Spleen (tissue), 11 donors: ENCODE measurements around the gene CEP152. TPM values are rescaled to one million over a fixed set of nuclear protein-coding genes. Genes with fewer than 3 reads are reported as not detected.

Source experiments
- DNase-seq: peaks from one replicate; pipeline ENCODE4 v3.0.0-alpha.2; 2020
- H3K27ac ChIP-seq, 8 donors: fragments of 200-600 bp; sonication (generic) in 7 of 8; 1 replicate in 4 of 8; 2 replicates in 4 of 8; pipeline versions ENCODE4 v1.5.0 to v1.8.0; 2016 to 2021; ENCODE audit warnings: inconsistent platforms in 4 of 8, mild to moderate bottlenecking in 4 of 8, moderate library complexity in 1 of 8
- H3K27me3 ChIP-seq, 7 donors: fragments of 200-600 bp; sonication (generic) in 6 of 7; replicated peaks in 1 of 7; 1 replicate in 4 of 7; 2 replicates in 3 of 7; pipeline versions ENCODE4 v1.5.0 to v1.8.0; 2016 to 2021; ENCODE audit warnings: inconsistent platforms in 3 of 7, mild to moderate bottlenecking in 1 of 7
- H3K36me3 ChIP-seq, 6 donors: fragments of 200-600 bp; sonication (generic) in 5 of 6; 1 replicate in 4 of 6; 2 replicates in 2 of 6; pipeline versions ENCODE4 v1.5.0 to v1.8.0; 2016 to 2021; ENCODE audit warnings: inconsistent platforms in 2 of 6
- H3K4me1 ChIP-seq, 6 donors: fragments of 200-600 bp; sonication (generic) in 5 of 6; 1 replicate in 3 of 6; 2 replicates in 3 of 6; pipeline versions ENCODE4 v1.5.0 to v1.8.0; 2016 to 2021; ENCODE audit warnings: inconsistent platforms in 3 of 6
- H3K4me3 ChIP-seq, 8 donors: fragments of 200-600 bp; sonication (generic) in 7 of 8; 1 replicate in 4 of 8; 2 replicates in 4 of 8; pipeline versions ENCODE4 v1.5.0 to v1.8.0; 2016 to 2021; ENCODE audit warnings: inconsistent platforms in 4 of 8, mild to moderate bottlenecking in 4 of 8, moderate library complexity in 2 of 8
- H3K9me3 ChIP-seq, 8 donors: fragments of 200-600 bp; sonication (generic) in 7 of 8; 1 replicate in 4 of 8; 2 replicates in 4 of 8; pipeline versions ENCODE4 v1.5.0 to v1.8.0; 2016 to 2021; ENCODE audit warnings: inconsistent platforms in 4 of 8
- POLR2A ChIP-seq, 3 donors: fragments of 450-650 bp; IDR thresholded peaks; one replicate each; pipeline ENCODE4 v1.5.1; 2017; ENCODE audit warnings: antibody characterized with exemption in 3 of 3, mild to moderate bottlenecking in 1 of 3
- POLR2AphosphoS5 ChIP-seq, 3 donors: sonication (generic); formaldehyde crosslinking; IDR thresholded peaks; one replicate each; pipeline ENCODE4 v1.5.1; 2017; ENCODE audit warnings: antibody characterized with exemption in 3 of 3
- WGBS, 5 donors: extraction: QIAGEN DNeasy Blood & Tissue Kit in 3 of 5; methylation state at CpG; one replicate each; pipeline versions ENCODE4 v1.1.5 to v1.1.7; 2013 to 2018; 5-methylcytosine and 5-hydroxymethylcytosine counted together
- intact Hi-C: fragments of 100-400 bp; cut with DNase I; formaldehyde crosslinking; loops from one replicate; pipeline ENCODE4 v1.15.0; 2023; ENCODE audit warnings: low total_unique reads
- polyA plus RNA-seq, 3 donors: library from polyadenylated mRNA; stranded (reverse); fragments of 200-250 nt; gene quantifications; one replicate each; pipeline ENCODE4 v1.2.1, GENCODE V29; 2013
- total RNA-seq, 7 donors: library from RNA; depleted of rRNA in 3 of 7; stranded (reverse); fragments of >200 nt in 3 of 7; fragmentation: NEBNext Ultra II Directional in 4 of 7; extraction: Animal tissue kit (Norgen Biotek cat#: 25700) in 4 of 7; gene quantifications; one replicate each; pipeline versions ENCODE4 v1.1.0 to v1.2.1, GENCODE V29; 2016 to 2021
- TF ChIP-seq, protein P1 (sequence below), 11 experiments: fragments of 200-600 bp in 7 of 11; fragments of 450-650 bp in 4 of 11; sonication (generic) in 4 of 11; IDR thresholded peaks in 8 of 11; conservative IDR thresholded peaks in 3 of 11; 1 replicate in 7 of 11; 2 replicates in 4 of 11; pipeline versions ENCODE4 v1.4.0 to v1.8.0; 2016 to 2021; ENCODE audit warnings: antibody characterized with exemption in 11 of 11, inconsistent platforms in 4 of 11, mild to moderate bottlenecking in 1 of 11
- donor health status: healthy with polysubstance abuse.
- donor health status: DM: no; HTN: no; CAD: no; lungs with moderate emphysema.
- donor health status: DM: no; HTN: no; CAD: no.
- donor health status: Bipolar disorder and iron deficiency.
- donor health status: healthy.
- donor health status: DM: no; HTN: no; CAD: no.
- donor health status: DM: yes; HTN: yes; CAD: no.

CEP152 gene
- total and polyA plus RNA-seq, 10 donors = 1.2 to 15.1 (median 7.5) TPM

- TF ChIP-seq POLR2A (IDR thresholded peaks at IDR 0.05) = no peak
- TF ChIP-seq POLR2AphosphoS5 (IDR thresholded peaks at IDR 0.05) = no peak
- TF ChIP-seq, protein P1, sequence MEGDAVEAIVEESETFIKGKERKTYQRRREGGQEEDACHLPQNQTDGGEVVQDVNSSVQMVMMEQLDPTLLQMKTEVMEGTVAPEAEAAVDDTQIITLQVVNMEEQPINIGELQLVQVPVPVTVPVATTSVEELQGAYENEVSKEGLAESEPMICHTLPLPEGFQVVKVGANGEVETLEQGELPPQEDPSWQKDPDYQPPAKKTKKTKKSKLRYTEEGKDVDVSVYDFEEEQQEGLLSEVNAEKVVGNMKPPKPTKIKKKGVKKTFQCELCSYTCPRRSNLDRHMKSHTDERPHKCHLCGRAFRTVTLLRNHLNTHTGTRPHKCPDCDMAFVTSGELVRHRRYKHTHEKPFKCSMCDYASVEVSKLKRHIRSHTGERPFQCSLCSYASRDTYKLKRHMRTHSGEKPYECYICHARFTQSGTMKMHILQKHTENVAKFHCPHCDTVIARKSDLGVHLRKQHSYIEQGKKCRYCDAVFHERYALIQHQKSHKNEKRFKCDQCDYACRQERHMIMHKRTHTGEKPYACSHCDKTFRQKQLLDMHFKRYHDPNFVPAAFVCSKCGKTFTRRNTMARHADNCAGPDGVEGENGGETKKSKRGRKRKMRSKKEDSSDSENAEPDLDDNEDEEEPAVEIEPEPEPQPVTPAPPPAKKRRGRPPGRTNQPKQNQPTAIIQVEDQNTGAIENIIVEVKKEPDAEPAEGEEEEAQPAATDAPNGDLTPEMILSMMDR (IDR thresholded peaks at IDR 0.05 in 8 of 11, conservative IDR thresholded peaks at IDR 0.05 in 3 of 11) = no peak
- DNase-seq = no peak
- intact Hi-C loops = loop anchor here (5.0 kb wide), 1 partner anchor 446 kb away; no protein-coding TSS in a partner anchor
- H3K27me3 ChIP-seq = no peaks in the 10 kb centered on the region
- H3K9me3 ChIP-seq = no peaks in the 10 kb centered on the region
- no peak overlapping the region for H3K27ac ChIP-seq
- H3K36me3 ChIP-seq = peaks cover 0 to 19% (median 1%) of the 10 kb centered on the region in 6 donors
- H3K4me3 ChIP-seq = no peak overlapping the region
- peaks cover 0 to 27% (median 7%) of the 10 kb centered on the region in 6 donors for H3K4me1 ChIP-seq
Observed at GRCh38 chr15:48802867-48803266, 8.0 kb downstream of the CEP152 start.

DNA sequence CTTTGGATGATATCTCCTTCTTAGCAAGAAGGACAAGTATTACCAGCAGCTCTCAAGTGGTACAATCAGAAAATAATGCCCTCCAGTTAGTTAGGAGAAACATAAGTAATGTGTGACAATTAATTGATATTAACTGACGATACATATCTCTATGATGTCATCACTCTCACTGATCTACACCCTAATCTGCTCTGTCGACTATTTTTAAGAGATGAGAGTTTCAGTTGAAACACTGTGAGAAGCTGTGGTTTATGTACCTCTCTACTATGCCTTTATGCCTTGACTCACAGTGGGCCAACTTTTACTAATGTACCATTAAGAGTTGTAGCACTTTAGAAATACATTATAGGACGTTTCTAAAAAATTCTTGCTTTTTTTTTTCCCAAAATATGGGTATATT is 8.6 kb downstream of the CEP152 start:
- H3K9me3 ChIP-seq = no peaks in the 10 kb centered on the region
- no peaks in the 10 kb centered on the region for H3K27me3 ChIP-seq
- TF ChIP-seq, protein P1 (IDR thresholded peaks at IDR 0.05 in 8 of 11, conservative IDR thresholded peaks at IDR 0.05 in 3 of 11) = no peak
- no peak for TF ChIP-seq POLR2AphosphoS5 (IDR thresholded peaks at IDR 0.05)
- TF ChIP-seq POLR2A (IDR thresholded peaks at IDR 0.05) = no peak
- H3K4me1 ChIP-seq = peaks cover 0 to 30% (median 7%) of the 10 kb centered on the region in 6 donors
- H3K4me3 ChIP-seq = no peak overlapping the region
- no peak for DNase-seq
- H3K36me3 ChIP-seq = peaks cover 0 to 23% (median 1%) of the 10 kb centered on the region in 6 donors
- intact Hi-C loops = loop anchor here (5.0 kb wide), 1 partner anchor 445 kb away; no protein-coding TSS in a partner anchor
- WGBS, 5 donors = 77 to 95% (median 84%) methylated on average over 3 of the region's 3 CpGs
- no peak overlapping the region for H3K27ac ChIP-seq

DNA sequence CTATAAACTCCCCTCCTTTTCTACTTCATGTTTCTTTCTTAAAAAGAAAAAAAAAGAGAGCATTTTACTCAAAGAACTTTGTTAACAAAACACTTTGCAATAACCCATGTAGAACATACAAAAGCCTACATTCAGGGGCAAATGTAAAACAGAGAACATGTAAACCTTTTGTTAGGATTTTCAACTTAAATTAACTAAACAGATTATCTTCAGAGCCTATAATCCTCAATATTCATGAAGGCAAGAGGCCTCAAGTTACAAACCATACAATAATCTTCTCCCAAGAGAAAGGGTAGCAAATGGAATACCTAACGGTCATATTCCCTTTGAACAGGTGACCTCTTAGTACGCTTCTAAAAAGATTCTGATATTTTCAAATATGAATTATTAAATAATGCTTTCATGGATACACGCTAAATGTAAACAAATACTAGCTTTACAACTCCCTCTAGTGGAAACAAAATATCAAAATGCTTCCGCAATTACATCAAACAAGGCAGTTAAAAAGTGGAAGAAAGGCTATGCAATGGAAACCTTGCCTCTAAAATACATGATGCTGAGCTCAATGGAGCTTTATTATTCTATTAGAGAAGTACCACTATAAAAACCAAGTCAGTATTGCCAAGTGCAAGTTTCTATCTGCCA is 9.9 kb downstream of the CEP152 start:
- no peak for DNase-seq
- peaks cover 0 to 27% (median 4%) of the 10 kb centered on the region in 6 donors for H3K4me1 ChIP-seq
- no peaks in the 10 kb centered on the region for H3K27me3 ChIP-seq
- H3K4me3 ChIP-seq = no peak overlapping the region
- TF ChIP-seq, protein P1 (IDR thresholded peaks at IDR 0.05 in 8 of 11, conservative IDR thresholded peaks at IDR 0.05 in 3 of 11) = peak in 7 of 11 experiments; percentile 49 to 63 (median 53)
- TF ChIP-seq POLR2AphosphoS5 (IDR thresholded peaks at IDR 0.05) (no peak), POLR2A (IDR thresholded peaks at IDR 0.05) (no peak)
- peaks cover 0 to 28% (median 1%) of the 10 kb centered on the region in 6 donors for H3K36me3 ChIP-seq
- intact Hi-C loops = loop anchor here (5.0 kb wide), 1 partner anchor 444 kb away; no protein-coding TSS in a partner anchor
- H3K9me3 ChIP-seq = no peaks in the 10 kb centered on the region
- WGBS, 5 donors = 29 to 55% (median 36%) methylated on average over 4 of the region's 4 CpGs
- H3K27ac ChIP-seq = no peak overlapping the region

- Histone ChIP-seq H3K27ac (no peak overlapping the region), H3K27me3 (no peaks in the 10 kb centered on the region), H3K4me1 (peaks cover 3 to 30% (median 8%) of the 10 kb centered on the region in 6 donors), H3K9me3 (no peaks in the 10 kb centered on the region), H3K36me3 (peaks cover 0 to 28% (median 1%) of the 10 kb centered on the region in 6 donors), H3K4me3 (no peak overlapping the region)
- TF ChIP-seq, protein P1 (IDR thresholded peaks at IDR 0.05 in 8 of 11, conservative IDR thresholded peaks at IDR 0.05 in 3 of 11) = no peak
- TF ChIP-seq POLR2A (IDR thresholded peaks at IDR 0.05) = no peak
- no peak for TF ChIP-seq POLR2AphosphoS5 (IDR thresholded peaks at IDR 0.05)
- DNase-seq = no peak
- WGBS, 5 donors = 51 to 83% (median 81%) methylated on average over 1 of the region's 1 CpG
- intact Hi-C loops = loop anchor here (5.0 kb wide), 1 partner anchor 443 kb away; no protein-coding TSS in a partner anchor
Observed at GRCh38 chr15:48800245-48800644, 10.6 kb downstream of the CEP152 start.
